Stimulated activated CD8-positive, alpha-beta memory T cell treated with anti-CD3 and anti-CD28 coated beads, Interleukin-15, amount 100 ng/mL, for 4 hours (primary cell): ENCODE results near the gene XIAP.
A peak's percentile ranks its signal among the peaks of the same experiment; 100 is the strongest.

Source experiments
- DNase-seq, 2 donors: peaks; one replicate each; pipeline ENCODE4 v3.0.0-alpha.2; 2020; ENCODE audit warnings: low read depth in 2 of 2

The XIAP gene

GRCh38 chrX:123960956-123961267 lies 101.1 kb downstream of the XIAP start:
- no peak for DNase-seq

GRCh38 chrX:123961268-123962005 lies 101.6 kb downstream of the XIAP start, which contains the start of gene STAG2:
STAG2 (plus strand) TSS chrX:123961706; CDS start chrX:124022628, 60,922 bp downstream.
- DNase-seq: peak; percentile 18 to 26

- no peak for DNase-seq
These were observed 102.2 kb downstream of the XIAP start for GRCh38 chrX:123962006-123962467.

- DNase-seq: peak; percentile 63 to 73
These were observed 103.0 kb downstream of the XIAP start for GRCh38 chrX:123962794-123963373.
